WTC11 (cell line): ENCODE results near the gene CFAP99.

Experiments
- CREB1 ChIP-seq: sonication (generic); formaldehyde crosslinking; IDR thresholded peaks from 2 replicates; pipeline ENCODE4 v1.8.0; 2023; ENCODE audit warnings: mild to moderate bottlenecking, missing genetic modification reagents
- FOXJ3 ChIP-seq: sonication (generic); formaldehyde crosslinking; IDR thresholded peaks from 2 replicates; pipeline ENCODE4 v1.9.0; 2021; ENCODE audit warnings: missing genetic modification reagents, mild to moderate bottlenecking, borderline replicate concordance
- SMAD3 ChIP-seq: sonication (generic); formaldehyde crosslinking; IDR thresholded peaks from 2 replicates; pipeline ENCODE4 v1.8.0; 2022; ENCODE audit warnings: missing genetic modification reagents, mild to moderate bottlenecking, borderline replicate concordance
- SP1 ChIP-seq: sonication (generic); formaldehyde crosslinking; conservative IDR thresholded peaks from 2 replicates; pipeline ENCODE4 v1.8.1; 2022; ENCODE audit warnings: missing genetic modification reagents
- TEAD1 ChIP-seq: sonication (generic); formaldehyde crosslinking; IDR thresholded peaks from 2 replicates; pipeline ENCODE4 v1.8.0; 2022; ENCODE audit warnings: mild to moderate bottlenecking, missing genetic modification reagents
- TF ChIP-seq, protein P1 (sequence below): sonication (generic); formaldehyde crosslinking; IDR thresholded peaks from 2 replicates; pipeline ENCODE4 v1.8.1; 2022; ENCODE audit warnings: mild to moderate bottlenecking, missing genetic modification reagents, moderate library complexity, borderline replicate concordance
- TF ChIP-seq, protein P2 (sequence below): fragments of 200-600 bp; IDR thresholded peaks from 2 replicates; pipeline ENCODE4 v1.8.0; 2022; ENCODE audit warnings: antibody characterized with exemption
- TF ChIP-seq, protein P3 (sequence below): fragments of 250-450 bp; sonication (Bioruptor Pico); IDR thresholded peaks from 2 replicates; pipeline ENCODE4 v1.8.0; 2021; ENCODE audit warnings: mild to moderate bottlenecking
- TF ChIP-seq, protein P4 (sequence below): sonication (generic); formaldehyde crosslinking; IDR thresholded peaks from 2 replicates; pipeline ENCODE4 v1.8.0; 2022; ENCODE audit warnings: mild to moderate bottlenecking, missing genetic modification reagents
- TF ChIP-seq, protein P5 (sequence below): sonication (generic); formaldehyde crosslinking; IDR thresholded peaks from 2 replicates; pipeline ENCODE4 v1.8.0; 2022; ENCODE audit warnings: mild to moderate bottlenecking, missing genetic modification reagents

DNA sequence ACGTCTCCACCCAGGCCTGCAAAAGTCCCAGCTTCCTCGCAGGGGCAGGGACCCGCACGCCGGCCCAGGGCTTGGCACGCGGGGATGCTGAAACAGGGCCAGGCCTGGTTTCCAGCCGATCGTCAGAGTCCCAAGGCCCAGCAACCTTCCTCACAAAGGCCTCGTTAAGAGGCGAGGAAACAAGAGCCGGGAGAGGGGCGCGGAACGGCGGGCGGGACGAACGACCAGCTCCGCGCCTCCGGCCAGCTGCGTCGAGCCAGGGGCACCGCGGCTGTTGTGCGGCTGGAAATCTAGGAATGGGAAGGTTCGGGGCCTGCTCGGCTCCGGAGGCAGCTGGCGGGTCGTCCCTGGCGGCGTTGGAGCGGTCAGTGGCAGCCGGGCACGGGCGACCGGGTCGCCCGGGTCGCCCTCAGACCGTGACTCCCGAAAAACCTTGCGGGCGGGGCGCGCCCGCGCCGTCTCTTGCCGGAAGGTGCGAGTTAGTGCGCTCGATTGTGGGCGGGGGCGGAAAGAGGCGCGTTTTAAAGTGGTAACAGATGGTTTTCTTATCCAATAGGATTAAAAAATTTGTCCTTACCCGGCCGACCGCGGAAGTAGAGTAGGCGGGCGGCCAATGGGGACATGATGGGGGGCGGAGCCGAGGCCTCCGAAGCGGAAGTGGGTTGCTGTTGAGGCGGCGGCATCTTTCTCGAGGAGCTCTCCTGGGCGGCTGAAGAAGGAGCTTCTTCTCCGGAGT, 49.9 kb downstream of the CFAP99 start, which contains the start of gene RNF4:
- TF ChIP-seq, protein P1, sequence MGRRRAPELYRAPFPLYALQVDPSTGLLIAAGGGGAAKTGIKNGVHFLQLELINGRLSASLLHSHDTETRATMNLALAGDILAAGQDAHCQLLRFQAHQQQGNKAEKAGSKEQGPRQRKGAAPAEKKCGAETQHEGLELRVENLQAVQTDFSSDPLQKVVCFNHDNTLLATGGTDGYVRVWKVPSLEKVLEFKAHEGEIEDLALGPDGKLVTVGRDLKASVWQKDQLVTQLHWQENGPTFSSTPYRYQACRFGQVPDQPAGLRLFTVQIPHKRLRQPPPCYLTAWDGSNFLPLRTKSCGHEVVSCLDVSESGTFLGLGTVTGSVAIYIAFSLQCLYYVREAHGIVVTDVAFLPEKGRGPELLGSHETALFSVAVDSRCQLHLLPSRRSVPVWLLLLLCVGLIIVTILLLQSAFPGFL (CRISPR knock-in tag), result no peak
- TF ChIP-seq, protein P2, sequence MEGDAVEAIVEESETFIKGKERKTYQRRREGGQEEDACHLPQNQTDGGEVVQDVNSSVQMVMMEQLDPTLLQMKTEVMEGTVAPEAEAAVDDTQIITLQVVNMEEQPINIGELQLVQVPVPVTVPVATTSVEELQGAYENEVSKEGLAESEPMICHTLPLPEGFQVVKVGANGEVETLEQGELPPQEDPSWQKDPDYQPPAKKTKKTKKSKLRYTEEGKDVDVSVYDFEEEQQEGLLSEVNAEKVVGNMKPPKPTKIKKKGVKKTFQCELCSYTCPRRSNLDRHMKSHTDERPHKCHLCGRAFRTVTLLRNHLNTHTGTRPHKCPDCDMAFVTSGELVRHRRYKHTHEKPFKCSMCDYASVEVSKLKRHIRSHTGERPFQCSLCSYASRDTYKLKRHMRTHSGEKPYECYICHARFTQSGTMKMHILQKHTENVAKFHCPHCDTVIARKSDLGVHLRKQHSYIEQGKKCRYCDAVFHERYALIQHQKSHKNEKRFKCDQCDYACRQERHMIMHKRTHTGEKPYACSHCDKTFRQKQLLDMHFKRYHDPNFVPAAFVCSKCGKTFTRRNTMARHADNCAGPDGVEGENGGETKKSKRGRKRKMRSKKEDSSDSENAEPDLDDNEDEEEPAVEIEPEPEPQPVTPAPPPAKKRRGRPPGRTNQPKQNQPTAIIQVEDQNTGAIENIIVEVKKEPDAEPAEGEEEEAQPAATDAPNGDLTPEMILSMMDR, result no peak
- TF ChIP-seq SP1, result no peak; the same call in 1 of the 2 replicates
- TF ChIP-seq SMAD3 (CRISPR knock-in tag), result no peak
- no peak; the same call in 1 of the 2 replicates for TF ChIP-seq TEAD1 (CRISPR knock-in tag)
- TF ChIP-seq, protein P3, sequence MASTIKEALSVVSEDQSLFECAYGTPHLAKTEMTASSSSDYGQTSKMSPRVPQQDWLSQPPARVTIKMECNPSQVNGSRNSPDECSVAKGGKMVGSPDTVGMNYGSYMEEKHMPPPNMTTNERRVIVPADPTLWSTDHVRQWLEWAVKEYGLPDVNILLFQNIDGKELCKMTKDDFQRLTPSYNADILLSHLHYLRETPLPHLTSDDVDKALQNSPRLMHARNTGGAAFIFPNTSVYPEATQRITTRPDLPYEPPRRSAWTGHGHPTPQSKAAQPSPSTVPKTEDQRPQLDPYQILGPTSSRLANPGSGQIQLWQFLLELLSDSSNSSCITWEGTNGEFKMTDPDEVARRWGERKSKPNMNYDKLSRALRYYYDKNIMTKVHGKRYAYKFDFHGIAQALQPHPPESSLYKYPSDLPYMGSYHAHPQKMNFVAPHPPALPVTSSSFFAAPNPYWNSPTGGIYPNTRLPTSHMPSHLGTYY (CRISPR knock-in tag), result no peak
- TF ChIP-seq, protein P4, sequence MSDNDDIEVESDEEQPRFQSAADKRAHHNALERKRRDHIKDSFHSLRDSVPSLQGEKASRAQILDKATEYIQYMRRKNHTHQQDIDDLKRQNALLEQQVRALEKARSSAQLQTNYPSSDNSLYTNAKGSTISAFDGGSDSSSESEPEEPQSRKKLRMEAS, result no peak; the same call in none of the 2 replicates
- TF ChIP-seq CREB1 (CRISPR knock-in tag), result no peak
- TF ChIP-seq, protein P5, sequence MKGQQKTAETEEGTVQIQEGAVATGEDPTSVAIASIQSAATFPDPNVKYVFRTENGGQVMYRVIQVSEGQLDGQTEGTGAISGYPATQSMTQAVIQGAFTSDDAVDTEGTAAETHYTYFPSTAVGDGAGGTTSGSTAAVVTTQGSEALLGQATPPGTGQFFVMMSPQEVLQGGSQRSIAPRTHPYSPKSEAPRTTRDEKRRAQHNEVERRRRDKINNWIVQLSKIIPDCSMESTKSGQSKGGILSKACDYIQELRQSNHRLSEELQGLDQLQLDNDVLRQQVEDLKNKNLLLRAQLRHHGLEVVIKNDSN (CRISPR knock-in tag), result no peak
- 0 out of 2 replicates have a peak, but pooled peaks have one; percentile 48 for TF ChIP-seq FOXJ3 (CRISPR knock-in tag)
